GM12892 (cell line): ENCODE results near the gene TC2N.

Source experiments
- POLR2A ChIP-seq: IDR thresholded peaks from 2 replicates; pipeline ENCODE4 v1.6.1; 2011; ENCODE audit warnings: low read depth, low read length, control low read depth
- POLR2AphosphoS5 ChIP-seq: IDR thresholded peaks from 2 replicates; pipeline ENCODE4 v1.6.1; 2011; ENCODE audit warnings: low read depth, low read length, control low read depth
- TAF1 ChIP-seq: IDR thresholded peaks from 2 replicates; pipeline ENCODE4 v1.6.1; 2011; ENCODE audit warnings: low read depth, mild to moderate bottlenecking, control low read depth, low read length, borderline replicate concordance

GRCh38 chr14:91866061-91866460 lies 1.3 kb downstream of the TC2N start:
- TF ChIP-seq POLR2AphosphoS5 (no peak), POLR2A (no peak), TAF1 (no peak)
